HG03342 (cell line): Measurements from ENCODE around the gene ADCY4.
"Not testable (repeated sequence)": the region's sequence is repeated elsewhere in the genome, so short reads cannot be mapped to it uniquely, and the experiment has no call there.

Experiments used
- ATAC-seq: cut with Tn5 transposase; IDR thresholded peaks from one replicate; pipeline ENCODE4 v1.9.1; 2021; ENCODE audit warnings: mild to moderate bottlenecking, moderate library complexity; ENCODE audit not compliant: unreplicated experiment

ADCY4 gene

DNA sequence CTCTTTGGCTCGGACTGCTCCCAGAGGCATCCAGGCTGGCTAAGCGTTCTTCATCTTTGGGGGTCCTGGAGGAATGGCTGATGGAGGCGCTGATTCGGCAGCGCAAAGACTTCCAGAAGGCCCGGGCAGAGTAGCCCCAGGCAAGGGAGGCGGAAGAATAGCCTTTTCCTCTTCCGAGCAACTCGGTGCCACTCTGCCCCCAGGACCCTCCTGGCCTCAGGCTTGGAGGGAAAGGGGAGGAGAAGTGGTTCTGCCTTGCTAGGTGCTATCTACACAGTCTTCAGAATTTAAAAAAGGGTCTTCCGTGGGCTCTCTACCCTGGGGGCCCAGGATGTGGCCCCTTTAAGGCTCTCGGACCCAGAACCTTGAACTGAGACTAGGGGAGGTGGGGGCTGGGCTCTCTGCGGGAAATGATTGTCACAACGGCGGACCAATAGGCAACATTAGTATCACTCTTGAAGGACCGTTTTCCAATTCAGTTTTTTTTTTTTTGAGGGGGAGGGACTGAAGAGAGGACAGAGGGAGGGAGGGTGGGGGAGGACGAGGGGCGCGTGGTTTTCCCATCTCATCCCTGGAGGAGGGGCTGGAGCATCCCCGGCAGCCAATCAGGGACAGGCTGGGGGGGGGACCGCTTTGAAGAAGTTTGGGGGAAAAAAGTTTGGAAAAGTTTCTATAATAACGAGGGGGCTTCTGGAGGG lies 32.8 kb upstream of the ADCY4 start, which contains the start of gene NFATC4:
Gene NFATC4, plus strand, starts transcription at position 671 of the 698 bp plus-strand sequence. CDS start 157 bp downstream, outside the sequence.
- ATAC-seq, result peak; percentile 26

DNA sequence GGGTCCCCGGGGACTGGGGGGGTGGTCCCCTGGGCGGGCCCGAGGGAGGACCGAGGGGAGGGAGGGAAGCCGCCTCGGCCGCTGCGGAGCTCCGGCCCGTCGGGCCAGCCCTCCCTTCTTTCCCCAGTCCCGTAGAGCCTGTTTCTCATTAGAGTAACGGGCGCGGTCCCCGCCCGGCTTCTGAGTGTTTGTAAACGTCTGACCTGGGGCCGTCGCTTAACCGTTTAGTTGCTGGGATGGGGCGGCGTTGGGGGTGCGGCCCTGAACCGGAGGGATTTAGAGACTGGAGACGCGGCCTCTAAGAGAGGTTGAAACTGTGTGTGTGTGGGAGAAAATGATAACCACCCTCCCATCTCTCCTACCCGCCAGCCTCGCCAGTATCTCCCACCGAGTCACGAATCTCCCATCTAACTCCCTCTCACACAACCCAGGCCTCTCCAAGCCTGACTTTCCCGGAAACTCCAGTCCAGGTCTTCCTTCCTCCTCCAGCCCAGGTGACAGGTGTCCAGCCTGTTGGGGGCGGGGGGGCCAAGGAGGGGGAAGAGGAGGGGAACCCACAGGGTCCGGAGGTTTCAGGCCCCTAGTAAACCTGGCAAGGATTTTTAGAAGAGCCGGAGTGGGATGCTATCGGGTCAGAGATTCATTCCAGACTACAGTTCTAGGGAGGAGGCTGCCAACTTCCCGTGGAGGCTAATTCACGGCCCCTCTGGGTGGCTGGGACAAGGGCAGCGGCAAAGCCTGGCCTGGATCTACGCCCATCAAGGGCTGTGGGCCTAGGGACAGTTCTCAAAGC lies 32.0 kb upstream of the ADCY4 start:
- ATAC-seq, result peak; percentile 57

DNA sequence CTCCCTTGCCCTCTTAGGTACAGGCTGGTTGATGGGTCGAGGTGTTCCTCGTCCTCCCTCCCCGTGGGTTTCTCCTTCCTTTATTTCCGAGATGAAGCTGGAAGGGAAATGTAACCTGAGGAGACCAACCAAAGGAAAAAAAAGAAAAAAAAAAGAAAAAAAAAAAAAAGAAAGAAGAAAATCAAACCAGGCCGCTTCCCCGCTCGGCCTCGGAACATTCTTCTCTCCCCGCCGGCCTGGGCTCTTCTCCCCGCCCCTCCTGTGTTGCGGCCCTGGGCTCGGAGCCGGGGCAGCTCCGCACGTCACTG lies 31.5 kb upstream of the ADCY4 start:
- no peak for ATAC-seq

DNA sequence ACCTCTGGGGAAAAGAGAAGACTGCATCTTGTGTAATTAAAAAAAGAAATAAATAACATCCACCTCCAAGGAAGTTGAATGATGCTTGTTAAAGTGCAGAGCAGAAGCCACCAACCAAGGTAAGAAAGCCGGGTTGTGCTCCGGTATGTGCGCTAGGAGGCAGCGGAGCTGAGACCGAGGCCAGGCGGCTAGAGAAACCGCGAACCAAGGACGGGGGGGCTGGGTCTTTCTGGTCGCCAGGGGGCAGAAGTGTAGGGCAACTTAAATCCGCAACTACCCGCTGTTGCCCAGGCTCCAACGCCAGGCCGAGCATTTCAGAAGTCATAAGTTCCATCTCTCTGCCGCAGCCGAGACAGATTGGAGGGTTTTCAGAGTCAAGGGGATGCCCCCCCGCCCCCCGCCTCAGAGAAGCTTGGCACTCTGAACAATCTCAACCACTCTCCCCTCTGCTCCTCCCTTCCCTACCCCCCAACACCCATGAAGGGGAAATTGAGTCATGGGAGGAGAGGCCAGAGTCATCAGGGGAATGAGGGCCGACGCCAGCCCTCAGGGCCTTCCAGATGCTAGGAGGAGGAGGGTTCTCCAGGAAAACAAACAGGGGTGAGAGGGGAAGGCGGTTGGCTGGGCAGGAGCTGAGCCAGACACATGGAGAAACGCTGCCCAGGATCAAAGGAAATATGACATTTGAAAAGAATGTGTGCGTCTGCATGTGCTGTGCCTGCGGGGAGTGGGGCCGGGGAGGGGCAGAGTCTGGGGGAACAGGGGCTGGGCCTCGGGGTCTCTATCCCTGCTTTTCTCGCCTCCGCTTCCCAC lies 30.9 kb upstream of the ADCY4 start:
- no peak for ATAC-seq

DNA sequence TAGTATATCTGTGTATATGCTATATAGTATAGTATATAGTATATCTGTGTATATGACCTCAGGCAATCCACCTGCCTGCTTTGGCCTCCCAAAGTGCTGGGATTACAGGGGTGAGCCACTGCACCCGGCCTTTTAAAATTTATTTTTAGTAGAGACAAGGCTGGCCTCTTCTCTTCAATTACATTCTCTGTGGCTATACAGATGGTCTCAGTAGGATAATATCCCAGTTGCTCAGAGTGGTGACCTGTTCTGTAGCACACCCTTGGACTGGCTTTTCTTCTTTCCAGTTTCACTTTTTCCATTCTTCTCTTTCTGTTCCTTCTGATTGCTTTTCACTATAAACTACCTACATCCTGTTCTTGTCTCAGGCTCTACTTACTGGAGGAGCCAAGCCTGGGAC lies 30.0 kb upstream of the ADCY4 start:
- ATAC-seq, result no peak

DNA sequence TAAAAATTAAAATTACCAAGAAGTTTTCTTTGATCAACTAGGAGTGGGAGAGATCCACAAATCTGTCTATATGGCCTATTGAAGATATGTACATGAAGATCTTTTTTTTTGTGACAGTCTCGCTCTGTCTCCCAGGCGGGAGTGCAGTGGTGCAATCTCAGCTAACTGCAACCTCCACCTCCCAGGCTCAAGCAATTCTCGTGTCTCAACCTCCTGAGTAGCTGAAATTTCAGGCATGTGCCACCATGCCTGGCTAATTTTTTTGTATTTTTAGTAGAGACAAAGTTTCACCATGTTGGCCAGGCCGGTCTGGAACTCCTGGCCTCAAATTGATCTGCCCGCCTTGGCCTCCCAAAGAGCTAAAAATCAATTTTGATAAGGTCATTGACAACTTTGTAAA lies 28.5 kb upstream of the ADCY4 start:
- ATAC-seq, result no peak

DNA sequence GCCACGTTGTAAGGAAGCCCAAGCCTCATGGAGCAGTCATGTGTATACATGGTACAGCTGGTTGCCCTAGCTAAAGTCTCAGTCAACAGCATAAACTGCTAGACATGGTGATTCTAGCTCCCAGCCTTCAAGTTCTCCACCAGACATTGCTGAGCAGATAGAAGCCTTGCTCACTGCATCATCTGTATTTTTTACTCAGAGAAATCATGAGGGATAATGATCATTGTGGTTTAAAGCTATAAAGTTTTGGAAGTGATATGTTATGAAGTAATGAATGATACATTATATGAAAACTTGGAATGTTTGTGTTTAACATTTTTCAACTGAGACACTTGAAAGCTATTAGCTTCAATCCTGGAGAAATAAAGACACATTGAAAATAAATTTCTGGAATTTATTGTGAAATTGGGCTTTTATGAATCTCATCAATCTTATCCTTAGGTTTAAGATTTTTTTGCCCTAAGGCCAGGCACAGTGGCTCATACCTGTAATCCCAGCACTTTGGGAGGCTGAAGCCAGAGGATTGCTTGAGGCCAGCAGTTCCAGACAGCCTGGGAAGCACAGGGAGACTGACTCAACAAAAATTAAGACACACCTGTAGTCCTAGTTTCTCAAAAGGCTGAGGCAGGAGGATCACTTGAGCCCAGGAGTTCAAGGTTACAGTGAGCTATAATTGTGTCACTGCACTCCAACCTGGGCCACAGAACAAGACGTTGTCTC lies 27.5 kb upstream of the ADCY4 start:
- no peak for ATAC-seq

DNA sequence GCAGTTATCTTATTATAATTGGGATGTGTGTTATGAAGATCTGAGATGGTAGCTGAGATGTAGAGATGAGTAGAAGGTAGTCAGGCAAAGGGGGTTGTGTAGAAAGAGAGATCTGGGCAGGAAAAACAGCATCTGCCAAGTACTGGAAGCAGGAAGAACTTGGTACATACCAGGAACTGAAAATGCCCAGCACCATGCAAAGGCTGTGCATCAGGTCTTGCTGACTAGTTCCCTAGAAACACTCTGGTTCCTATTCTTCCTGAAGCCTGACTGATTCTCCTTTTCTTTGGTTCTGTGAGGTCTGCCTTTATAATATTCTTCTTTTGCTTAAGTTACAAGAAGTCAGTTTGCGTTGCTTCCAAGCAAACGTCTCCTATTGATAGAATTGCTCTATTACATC lies 26.5 kb upstream of the ADCY4 start:
- ATAC-seq, result no peak

DNA sequence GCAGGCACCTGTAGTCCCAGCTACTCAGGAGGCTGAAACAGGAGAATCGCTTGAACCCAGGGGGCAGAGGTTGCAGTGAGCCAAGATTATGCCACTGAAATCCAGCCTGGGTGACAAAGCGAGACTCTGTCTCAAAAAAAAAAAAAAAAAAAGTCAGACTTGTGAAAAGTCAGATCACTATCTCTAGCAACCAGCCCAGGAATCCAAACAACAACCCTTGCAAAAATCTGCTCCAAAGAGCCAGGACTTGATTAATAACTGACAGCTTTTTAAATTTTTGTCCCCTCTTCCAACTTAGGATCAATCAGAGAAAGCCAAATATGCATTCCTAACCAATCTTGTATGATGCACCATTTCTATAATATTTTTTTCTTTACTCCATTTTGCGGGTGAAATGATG lies 25.4 kb upstream of the ADCY4 start:
- ATAC-seq, result no peak

DNA sequence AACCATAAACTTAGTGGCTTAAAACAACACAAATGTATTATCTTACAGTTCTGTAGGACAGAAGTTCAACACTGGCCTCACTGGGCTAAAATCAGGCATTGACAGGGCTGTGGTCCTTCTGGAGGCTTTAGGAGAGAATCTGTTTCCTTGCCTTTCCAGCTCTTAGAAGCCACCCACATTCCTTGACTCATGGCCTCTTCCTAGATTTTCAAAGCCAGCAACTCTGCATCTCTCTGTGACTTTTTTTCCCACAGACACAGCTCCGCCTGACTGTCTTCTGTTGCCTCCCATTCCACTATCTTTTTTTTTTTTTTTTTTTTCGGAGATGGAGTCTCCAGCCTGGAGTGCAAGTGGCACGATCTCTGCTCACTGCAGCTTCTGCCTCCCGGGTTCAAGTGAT lies 21.3 kb upstream of the ADCY4 start:
- no peak for ATAC-seq

DNA sequence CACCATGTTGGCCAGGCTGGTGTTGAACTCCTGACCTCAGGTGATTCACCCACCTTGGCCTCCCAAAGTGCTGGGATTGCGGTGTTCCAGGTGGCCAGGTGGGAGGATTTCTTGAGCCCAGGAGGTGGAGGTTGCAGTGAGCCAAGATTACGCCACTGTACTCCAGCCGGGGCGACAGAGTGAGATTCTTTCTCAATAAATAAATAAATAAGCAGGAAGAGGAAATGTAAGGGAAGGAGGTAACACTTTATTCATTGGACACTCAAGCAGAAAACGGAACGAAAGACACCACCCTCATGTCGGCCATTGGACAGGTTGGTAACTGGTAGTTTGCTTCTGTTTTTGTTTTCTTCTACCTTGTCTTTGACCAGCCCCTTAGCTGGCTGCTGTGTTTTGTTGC lies 20.1 kb upstream of the ADCY4 start:
- ATAC-seq, result no peak

DNA sequence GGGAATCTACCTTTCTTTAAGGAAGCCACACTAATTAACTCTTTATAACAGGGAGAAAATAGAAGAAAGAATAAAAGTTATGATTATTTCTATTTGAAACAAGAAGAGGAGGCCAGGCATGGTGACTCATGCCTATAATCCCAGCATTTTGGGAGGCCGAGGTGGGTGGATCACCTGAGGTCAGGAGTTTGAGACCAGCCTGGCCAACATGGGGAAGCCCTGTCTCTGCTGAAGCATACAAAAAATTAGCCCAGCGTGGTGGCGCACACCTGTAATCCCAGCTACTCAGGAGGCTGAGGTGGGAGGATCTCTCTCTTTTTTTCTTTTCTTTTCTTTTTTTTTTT lies 19.6 kb upstream of the ADCY4 start:
- not testable (repeated sequence) for ATAC-seq

DNA sequence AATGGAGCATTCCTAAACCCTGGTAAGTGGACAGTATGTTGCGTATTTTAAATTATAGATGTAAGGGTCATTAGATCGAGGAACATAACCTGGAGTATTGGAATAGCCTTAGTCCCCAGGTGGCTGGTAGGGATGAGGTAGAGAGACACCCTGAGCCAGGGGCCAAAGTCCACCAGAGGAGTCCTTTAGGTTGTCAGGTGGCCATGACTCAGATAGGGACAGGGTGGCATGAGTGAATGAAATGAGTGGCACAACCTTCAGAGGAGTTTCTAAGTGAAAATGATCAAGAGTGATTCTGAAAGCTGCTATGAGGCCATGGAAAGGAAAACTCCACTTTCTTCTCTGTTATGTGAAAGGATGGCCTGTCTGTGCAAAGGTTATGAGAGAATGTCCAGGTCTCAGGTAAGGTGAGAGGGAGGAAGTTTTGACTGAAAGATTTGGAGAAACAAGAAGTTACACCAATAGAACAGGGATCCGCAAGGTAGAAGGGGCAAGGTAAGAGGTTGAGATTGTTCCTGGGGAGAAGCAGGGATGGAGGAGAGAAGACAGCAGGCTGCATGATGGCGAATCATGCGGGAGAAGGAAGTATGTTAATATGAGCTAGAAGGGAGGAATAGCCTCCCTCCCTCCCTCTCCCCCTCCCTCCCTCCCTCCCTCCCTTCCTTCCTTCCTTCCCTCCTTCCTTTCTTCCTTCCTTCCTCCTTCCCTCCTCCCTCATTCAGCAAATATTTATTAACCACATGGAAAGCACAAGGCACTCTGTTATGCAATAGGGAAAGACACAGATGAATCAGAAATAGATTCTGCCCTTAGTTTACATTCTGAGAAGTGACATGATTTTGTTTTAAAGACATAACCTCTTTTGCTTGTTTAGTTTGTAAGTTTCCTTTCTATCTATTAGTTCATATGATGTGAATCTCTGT lies 18.9 kb upstream of the ADCY4 start:
- no peak for ATAC-seq

DNA sequence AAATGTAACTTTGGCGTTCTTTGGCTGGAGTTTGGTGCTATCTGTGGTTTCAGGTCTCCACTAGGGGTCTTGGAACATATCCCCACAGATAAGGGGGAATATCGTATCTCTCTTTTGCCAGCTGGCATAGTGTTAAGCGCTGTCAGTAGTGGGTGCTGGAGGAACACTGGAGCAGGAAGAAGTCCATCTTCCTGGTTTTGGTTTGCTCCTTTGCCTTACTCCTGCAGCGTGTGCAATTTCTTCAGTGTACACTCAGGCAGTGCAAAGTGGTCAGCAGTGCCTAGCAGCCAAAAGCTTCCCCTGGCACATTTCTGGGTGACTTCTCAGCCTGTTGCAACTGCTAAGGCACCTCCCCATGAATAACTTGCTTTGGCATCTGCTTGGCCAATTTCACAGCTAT lies 16.6 kb upstream of the ADCY4 start:
- no peak for ATAC-seq

DNA sequence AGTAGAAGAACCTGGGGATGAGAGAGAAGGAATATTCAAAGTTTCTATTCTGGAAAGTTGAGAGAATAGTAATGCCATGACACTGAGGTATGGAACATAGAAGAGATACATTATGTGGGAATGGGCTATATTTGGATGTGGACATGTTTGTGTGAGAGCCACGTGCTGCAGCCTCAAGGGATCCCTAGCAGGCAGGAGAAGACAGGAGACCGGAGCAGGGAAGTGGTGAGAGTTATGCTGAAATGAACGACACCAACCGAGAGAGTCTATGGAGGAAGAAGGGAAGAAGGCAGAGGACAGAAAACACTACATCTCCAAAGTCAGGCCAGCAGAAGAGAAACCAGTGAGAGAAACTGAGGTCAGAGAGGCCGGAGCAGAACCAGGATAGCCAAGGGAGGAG lies 14.9 kb upstream of the ADCY4 start:
- no peak for ATAC-seq

DNA sequence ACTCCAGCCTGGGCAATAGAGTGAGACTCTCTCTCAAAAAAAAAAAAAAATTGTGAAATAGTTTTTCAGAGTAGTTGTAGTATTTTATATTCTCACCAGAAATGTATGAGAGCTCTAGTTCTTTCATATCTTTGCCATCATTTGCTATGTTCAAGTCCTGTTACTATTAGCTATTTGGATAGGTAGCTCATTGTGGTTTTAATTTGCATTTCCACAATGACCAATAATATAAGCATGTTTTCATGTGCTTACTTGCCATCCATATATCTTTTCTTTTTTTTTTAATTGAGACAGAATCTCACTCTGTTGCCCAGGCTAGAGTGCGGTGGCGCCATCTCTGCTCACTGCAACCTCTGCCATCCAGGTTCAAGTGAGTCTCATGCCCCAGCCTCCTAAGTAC lies 13.3 kb upstream of the ADCY4 start:
- ATAC-seq, result no peak

DNA sequence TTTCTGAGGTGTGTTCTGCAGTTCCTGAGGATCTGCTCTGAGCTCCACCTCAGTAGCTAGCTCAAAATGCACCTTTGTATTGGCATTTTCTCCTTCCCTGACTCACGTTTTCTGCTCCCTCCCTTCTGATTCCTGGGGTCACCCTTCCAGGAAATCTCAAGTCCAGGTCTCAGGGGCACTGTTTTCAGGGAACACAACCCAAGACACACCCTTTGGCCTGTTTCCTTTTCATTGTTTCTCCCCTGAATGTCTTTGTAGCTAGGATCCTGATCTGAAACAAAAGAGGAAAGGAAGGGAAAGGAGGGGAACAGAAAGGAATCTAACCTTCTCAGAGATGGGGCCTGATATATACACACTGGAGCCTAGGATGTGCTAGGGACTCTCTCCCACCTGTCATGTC lies 12.3 kb upstream of the ADCY4 start:
- ATAC-seq, result no peak

DNA sequence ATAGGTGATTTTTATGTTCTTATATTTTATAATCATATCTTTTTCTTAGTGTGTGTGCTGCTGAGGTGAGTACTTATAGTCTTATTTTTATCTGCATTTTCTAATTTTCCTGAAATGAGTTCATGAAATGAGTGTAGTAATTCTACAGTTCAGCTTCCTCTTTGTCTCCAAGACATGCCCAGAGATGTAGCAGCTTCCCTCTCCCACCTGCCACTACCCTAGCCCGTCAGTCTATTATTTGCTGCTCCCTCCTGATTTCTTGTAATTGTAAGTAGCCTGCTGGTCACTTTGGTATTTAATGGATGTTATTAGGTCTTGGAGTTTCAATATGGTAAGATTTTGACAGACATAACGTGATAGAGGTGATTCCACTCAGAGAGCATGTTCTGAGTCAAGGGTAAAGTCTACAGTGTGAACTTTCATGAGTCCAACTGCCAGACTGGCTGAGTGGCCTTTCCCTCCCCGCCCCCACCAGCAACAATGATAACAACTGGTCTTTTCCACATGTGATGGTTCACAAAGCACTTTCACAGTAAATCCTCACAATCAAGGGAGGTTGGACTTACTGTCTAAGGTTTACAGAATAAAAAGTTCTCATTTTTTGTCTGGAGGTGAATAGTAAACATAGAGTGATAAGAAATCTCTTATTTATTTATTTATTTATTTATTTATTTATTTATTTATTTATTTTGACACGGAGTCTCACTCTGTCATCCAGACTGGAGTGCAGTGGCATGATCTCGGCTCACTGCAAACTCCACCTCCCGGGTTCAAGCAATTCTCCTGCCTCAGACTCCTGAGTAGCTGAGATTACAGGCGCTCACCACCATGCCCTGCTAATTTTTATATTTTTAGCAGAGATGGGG lies 9.2 kb upstream of the ADCY4 start:
- ATAC-seq, result no peak

DNA sequence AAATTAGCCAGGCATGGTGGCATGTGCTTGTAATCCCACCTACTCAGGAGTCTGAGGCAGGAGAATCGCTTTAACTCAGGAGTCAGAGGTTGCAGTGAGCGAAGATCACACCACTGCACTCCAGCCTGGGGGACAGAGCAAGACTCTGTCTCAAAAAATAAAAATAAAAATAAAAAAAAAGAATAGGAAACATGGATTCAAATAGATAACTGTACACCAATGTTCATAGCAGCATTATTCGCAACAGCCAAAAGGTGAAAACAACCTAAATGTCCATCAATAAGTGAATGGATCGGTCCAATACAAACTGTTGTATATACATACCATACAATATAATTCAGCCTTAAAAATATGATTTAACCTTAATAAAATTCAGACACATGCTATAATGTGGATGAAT lies 8.0 kb upstream of the ADCY4 start:
- ATAC-seq, result no peak
